Right lobe of liver (tissue), 4 donors: ENCODE results near the gene NXPH1.

ENCODE experiments used
- POLR2A ChIP-seq: fragments of 450-650 bp; IDR thresholded peaks from one replicate; pipeline ENCODE4 v1.6.1; 2017; ENCODE audit warnings: antibody characterized with exemption, mild to moderate bottlenecking
- TF ChIP-seq, protein P1 (sequence below), 4 donors: fragments of 200-600 bp in 3 of 4; fragments of 450-650 bp in 1 of 4; IDR thresholded peaks; one replicate each; pipeline versions ENCODE4 v1.5.1 to v1.8.0; 2016 to 2022; ENCODE audit warnings: antibody characterized with exemption in 4 of 4, mild to moderate bottlenecking in 2 of 4
- donor health status: DM: no; HTN: no; CAD: no.
- donor health status: DM: no; HTN: no; CAD: no.
- donor health status: DM: no; HTN: yes; CAD: no.

DNA sequence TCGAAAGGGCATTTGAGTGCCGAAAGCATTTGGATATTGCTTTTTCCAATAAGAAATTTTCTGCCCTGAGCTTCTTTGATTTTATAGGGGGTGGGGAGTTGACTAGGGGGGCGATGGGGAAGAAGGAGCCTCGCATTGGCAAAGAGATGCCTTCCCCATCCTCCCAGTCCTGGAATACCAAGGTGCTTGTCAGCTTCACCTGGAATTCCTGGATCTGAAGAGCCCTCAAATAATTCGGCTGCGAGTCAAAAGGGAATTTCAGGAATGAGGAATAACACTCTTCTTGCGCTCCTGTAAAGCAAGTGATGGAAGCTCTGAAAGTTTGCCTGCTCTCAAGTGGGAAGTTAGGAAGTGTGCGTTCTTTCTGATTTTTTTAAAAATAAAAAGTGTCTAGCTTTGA, 7.3 kb downstream of the NXPH1 start:
- TF ChIP-seq, protein P1, sequence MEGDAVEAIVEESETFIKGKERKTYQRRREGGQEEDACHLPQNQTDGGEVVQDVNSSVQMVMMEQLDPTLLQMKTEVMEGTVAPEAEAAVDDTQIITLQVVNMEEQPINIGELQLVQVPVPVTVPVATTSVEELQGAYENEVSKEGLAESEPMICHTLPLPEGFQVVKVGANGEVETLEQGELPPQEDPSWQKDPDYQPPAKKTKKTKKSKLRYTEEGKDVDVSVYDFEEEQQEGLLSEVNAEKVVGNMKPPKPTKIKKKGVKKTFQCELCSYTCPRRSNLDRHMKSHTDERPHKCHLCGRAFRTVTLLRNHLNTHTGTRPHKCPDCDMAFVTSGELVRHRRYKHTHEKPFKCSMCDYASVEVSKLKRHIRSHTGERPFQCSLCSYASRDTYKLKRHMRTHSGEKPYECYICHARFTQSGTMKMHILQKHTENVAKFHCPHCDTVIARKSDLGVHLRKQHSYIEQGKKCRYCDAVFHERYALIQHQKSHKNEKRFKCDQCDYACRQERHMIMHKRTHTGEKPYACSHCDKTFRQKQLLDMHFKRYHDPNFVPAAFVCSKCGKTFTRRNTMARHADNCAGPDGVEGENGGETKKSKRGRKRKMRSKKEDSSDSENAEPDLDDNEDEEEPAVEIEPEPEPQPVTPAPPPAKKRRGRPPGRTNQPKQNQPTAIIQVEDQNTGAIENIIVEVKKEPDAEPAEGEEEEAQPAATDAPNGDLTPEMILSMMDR (IDR thresholded peaks at IDR 0.05): no peak
- no peak for TF ChIP-seq POLR2A
